C4-2B (cell line): ENCODE data around the gene RORC.
"Not testable (repeated sequence)": the region's sequence is repeated elsewhere in the genome, so short reads cannot be mapped to it uniquely, and the experiment has no call there.

Experiments
- H3K27ac ChIP-seq: fragments of 450-650 bp; 2 replicates; pipeline ENCODE4 v1.5.1; 2017
- CTCF ChIP-seq: fragments of 450-650 bp; conservative IDR thresholded peaks from 2 replicates; pipeline ENCODE4 v1.5.1; 2017; ENCODE audit warnings: mild to moderate bottlenecking
- ZFX ChIP-seq: fragments of 450-650 bp; IDR thresholded peaks from 2 replicates; pipeline ENCODE4 v1.6.1; 2017

RORC gene

GRCh38 chr1:151831605-151832004, at the start of gene RORC:
Gene RORC, minus strand, starts transcription at chr1:151831802. Its CDS starts 38 bp downstream, at chr1:151831764.
- H3K27ac ChIP-seq, result peak within 1 kb of the TSS; percentile 86
- TF ChIP-seq CTCF, result no peak
- peak; percentile 33; the same call in 1 of the 2 replicates for TF ChIP-seq ZFX

GRCh38 chr1:151875419-151876097, 44.0 kb upstream of the RORC start:
- no peak overlapping the region for H3K27ac ChIP-seq
- no peak for TF ChIP-seq ZFX
- no peak for TF ChIP-seq CTCF

- not testable (repeated sequence) for H3K27ac ChIP-seq
Observed at GRCh38 chr1:151872776-151873175, 41.2 kb upstream of the RORC start.

GRCh38 chr1:151871284-151872030, 39.9 kb upstream of the RORC start:
- H3K27ac ChIP-seq, result no peak overlapping the region
- TF ChIP-seq ZFX, result no peak
- TF ChIP-seq CTCF, result no peak

- TF ChIP-seq CTCF (no peak), ZFX (no peak)
- no peak overlapping the region for H3K27ac ChIP-seq
Observed at GRCh38 chr1:151868486-151868885, 36.9 kb upstream of the RORC start.

- H3K27ac ChIP-seq, result no peak overlapping the region
- TF ChIP-seq ZFX (no peak), CTCF (no peak)
Observed at GRCh38 chr1:151867765-151868411, 36.3 kb upstream of the RORC start.

GRCh38 chr1:151867321-151867720, 35.7 kb upstream of the RORC start:
- no peak overlapping the region for H3K27ac ChIP-seq
- TF ChIP-seq CTCF, result no peak
- TF ChIP-seq ZFX, result no peak
